Esophagus (tissue), 2 donors: ENCODE measurements around the gene GPRASP2. TPM values are rescaled to one million over a fixed set of nuclear protein-coding genes. Genes with fewer than 3 reads are reported as not detected.
A peak's percentile ranks its signal among the peaks of the same experiment; 100 is the strongest.

ENCODE experiments used
- H3K27ac ChIP-seq, 2 donors: one replicate each; pipeline ENCODE4 v1.5.1; 2013; ENCODE audit warnings: low read depth in 2 of 2, mild to moderate bottlenecking in 2 of 2, inconsistent platforms in 1 of 2, low read length in 1 of 2, moderate library complexity in 1 of 2
- H3K27me3 ChIP-seq, 2 donors: one replicate each; pipeline ENCODE4 v1.6.1; 2013; ENCODE audit warnings: low read length in 2 of 2, control low read depth in 1 of 2, mild to moderate bottlenecking in 1 of 2; ENCODE audit not compliant: insufficient read depth in 2 of 2, control insufficient read depth in 1 of 2
- H3K36me3 ChIP-seq, 2 donors: one replicate each; pipeline ENCODE4 v1.6.1; 2013; ENCODE audit warnings: low read length in 1 of 2; ENCODE audit not compliant: control insufficient read depth in 2 of 2, insufficient read depth in 2 of 2
- H3K4me1 ChIP-seq, 2 donors: one replicate each; pipeline ENCODE4 v1.6.1; 2013; ENCODE audit warnings: low read length in 1 of 2; ENCODE audit not compliant: control insufficient read depth in 2 of 2, insufficient read depth in 2 of 2
- H3K4me3 ChIP-seq, 2 donors: one replicate each; pipeline ENCODE4 v1.5.1; 2013; ENCODE audit warnings: low read length in 2 of 2, mild to moderate bottlenecking in 2 of 2, low read depth in 1 of 2, moderate library complexity in 1 of 2
- H3K9me3 ChIP-seq, 2 donors: one replicate each; pipeline ENCODE4 v1.6.1; 2013; ENCODE audit warnings: mild to moderate bottlenecking in 2 of 2, low read depth in 1 of 2, low read length in 1 of 2, moderate library complexity in 1 of 2; ENCODE audit not compliant: control insufficient read depth in 2 of 2, insufficient read depth in 1 of 2
- WGBS, 2 donors: extraction: QIAGEN DNeasy Blood & Tissue Kit; methylation state at CpG; one replicate each; pipeline ENCODE4 v1.1.7; 2013; 5-methylcytosine and 5-hydroxymethylcytosine counted together
- polyA plus RNA-seq, 2 donors: library from polyadenylated mRNA; stranded (reverse); fragments of 200-250 nt; gene quantifications; one replicate each; pipeline ENCODE4 v1.2.3, GENCODE V29; 2013
- donor health status: healthy with polysubstance abuse.
- donor health status: Bipolar disorder and iron deficiency.

The GPRASP2 gene
- polyA plus RNA-seq, 2 donors, result 1.5 to 3.0 TPM

DNA sequence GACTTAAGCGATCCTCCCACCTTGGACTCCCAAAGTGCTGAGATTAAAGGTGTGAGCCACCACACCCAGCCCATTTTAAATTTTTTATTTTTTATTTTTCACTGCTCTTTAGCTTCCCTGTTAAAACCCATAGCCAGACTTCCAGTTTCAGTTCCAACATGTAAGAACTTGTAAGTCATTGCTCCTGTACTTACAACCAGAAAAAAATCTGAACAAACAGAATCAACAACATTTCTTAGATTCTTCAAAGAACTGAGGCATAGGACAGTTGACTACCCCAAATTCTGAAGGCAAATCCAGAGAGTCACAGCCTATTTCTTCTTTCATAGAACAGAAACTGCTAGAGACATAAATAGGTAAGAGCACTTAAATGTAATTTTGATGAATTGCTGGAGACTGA is 16.4 kb downstream of the GPRASP2 start:
- WGBS, 2 donors, result 91 to 93% methylated on average over 1 of the region's 1 CpG
- Histone ChIP-seq H3K9me3 (no peaks in the 10 kb centered on the region), H3K27ac (no peak overlapping the region), H3K36me3 (no peaks in the 10 kb centered on the region), H3K4me1 (no peaks in the 10 kb centered on the region), H3K27me3 (no peaks in the 10 kb centered on the region), H3K4me3 (no peak overlapping the region)

DNA sequence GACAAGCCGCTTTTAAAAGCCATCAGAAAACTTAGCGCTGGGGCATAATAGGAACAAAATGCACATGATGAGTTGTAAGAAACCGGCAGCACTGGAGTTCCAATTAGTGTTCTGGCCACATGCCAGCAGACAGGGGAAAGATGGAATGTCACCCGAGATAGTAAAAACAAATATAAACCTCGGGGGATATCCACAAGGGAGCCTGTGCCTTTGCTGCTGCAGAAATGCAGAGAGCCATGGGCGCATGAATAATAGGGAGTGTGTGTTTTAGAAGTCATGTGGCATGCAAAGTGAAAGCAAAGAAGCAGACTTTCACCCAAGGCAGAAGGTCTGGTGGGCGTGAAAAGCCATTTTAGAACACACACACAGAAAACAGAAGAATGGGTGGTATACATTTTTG is 27.4 kb downstream of the GPRASP2 start:
- Histone ChIP-seq H3K4me1 (no peaks in the 10 kb centered on the region), H3K27me3 (no peaks in the 10 kb centered on the region), H3K27ac (no peak overlapping the region), H3K36me3 (no peaks in the 10 kb centered on the region), H3K9me3 (no peaks in the 10 kb centered on the region), H3K4me3 (no peak overlapping the region)
- 69 to 74% methylated on average over 7 of the region's 7 CpGs for WGBS, 2 donors

DNA sequence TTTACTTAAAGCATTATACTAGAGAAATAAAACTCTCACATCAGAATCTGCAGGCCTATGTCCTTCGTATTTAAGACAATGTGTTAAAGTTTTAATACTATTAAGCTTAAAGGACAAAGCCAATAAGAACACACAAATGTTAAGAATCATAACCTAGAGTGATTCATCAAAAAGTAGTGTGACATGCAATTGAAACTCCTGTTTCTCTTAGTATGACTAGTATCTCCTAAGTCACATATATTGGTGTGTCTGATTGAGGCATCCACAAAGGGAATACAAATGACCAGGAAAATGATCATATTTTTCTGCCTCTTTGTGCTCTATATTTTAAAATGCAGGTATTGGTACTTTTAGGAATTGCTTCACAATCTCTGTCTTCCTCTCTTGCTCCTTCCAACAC is 32.1 kb downstream of the GPRASP2 start:
- no peaks in the 10 kb centered on the region for H3K27me3 ChIP-seq
- 76 to 85% methylated on average over 1 of the region's 1 CpG for WGBS, 2 donors
- H3K4me3 ChIP-seq, result no peak overlapping the region
- no peaks in the 10 kb centered on the region for H3K9me3 ChIP-seq
- H3K36me3 ChIP-seq, result no peaks in the 10 kb centered on the region
- peaks cover 0 to 3% of the 10 kb centered on the region in 2 donors for H3K4me1 ChIP-seq
- no peak overlapping the region for H3K27ac ChIP-seq

DNA sequence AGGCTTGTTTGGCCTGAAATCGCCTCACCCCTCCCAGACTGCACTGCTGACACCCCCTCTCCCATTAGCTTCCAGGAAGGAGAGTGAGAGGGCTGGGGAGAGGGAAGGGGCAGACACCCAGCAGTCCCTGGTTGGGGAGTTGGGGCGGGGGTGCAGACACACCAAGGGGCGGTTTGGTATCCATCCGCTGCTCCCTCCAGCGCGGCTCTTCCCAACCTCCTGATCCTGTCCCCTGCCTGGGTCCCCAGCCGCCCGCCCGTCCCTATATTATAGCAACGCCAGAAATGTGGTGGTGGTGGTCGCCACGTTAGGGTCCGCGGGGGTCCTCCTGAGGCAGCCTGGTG is 33.2 kb downstream of the GPRASP2 start:
- H3K27ac ChIP-seq, result no peak overlapping the region
- no peaks in the 10 kb centered on the region for H3K27me3 ChIP-seq
- H3K4me3 ChIP-seq, result peak overlapping the region in 1 of 2 donors; percentile 54
- H3K36me3 ChIP-seq, result no peaks in the 10 kb centered on the region
- H3K9me3 ChIP-seq, result no peaks in the 10 kb centered on the region
- H3K4me1 ChIP-seq, result peaks cover 0 to 3% of the 10 kb centered on the region in 2 donors
- 33 to 47% methylated on average over 14 of the region's 14 CpGs for WGBS, 2 donors

DNA sequence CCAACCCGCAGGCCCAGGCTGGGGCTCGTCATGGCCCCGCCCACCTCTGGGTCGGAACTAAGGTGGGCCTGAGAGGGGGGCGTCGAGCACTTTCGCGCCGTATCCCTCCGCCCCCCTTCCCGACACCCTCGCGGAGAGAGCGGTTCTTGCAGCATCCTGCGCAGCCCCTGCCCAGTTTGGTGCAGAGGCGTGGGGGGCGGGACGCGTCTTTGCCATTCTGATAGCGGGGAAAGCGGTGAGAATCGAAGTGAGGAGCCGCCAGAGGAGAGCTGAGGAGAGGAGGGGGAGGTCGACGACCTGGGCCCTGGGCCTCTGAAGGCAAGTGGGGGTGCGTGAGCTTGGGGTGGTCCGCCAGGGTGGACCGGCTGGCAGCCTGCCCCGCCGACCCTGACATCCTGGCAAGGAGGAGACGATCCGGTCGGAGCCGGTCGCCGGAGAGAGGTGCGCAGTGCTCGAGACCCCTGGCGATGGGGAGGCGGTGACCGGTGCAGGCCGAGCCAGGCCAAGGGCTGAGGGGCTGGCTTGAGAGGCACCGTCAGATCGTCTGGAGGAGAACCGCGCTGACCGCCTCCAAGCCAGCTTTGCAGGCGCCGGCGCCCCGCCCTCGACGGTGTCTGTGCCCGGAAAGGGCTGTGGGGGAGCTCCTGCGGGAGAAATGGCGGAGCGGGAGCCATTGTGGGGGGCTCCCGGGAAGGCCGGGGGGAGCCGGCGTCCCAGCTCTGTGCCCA is 33.8 kb downstream of the GPRASP2 start:
- WGBS, 2 donors, result 2 to 24% methylated on average over 57 to 61 of the region's 61 CpGs

DNA sequence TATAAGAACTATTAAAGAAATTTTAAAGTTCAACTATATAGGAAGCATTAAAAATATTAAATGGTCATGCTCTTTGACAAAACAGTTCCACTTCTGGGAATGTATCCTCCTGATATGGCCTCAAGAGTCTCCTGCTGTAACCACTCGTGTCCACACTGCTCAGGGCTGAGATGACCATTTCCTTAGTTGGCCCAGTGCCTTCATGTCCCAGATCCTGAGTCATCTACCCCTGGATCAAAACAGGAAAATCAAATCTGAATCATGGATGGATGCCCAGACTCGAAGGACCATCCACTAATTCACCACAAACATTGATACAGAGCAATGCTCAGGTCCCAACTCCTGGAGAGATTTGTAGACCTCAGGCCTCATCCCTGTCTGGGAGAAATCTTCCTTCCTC is 53.0 kb downstream of the GPRASP2 start:
- Histone ChIP-seq H3K27ac (no peak overlapping the region), H3K9me3 (no peaks in the 10 kb centered on the region)
- WGBS, 2 donors, result 36 to 51% methylated on average over 2 of the region's 2 CpGs

More for the DNA sequence above, 33.8 kb downstream of the GPRASP2 start:
- Histone ChIP-seq H3K4me3 (peak overlapping the region; percentile 39 to 54), H3K27me3 (no peaks in the 10 kb centered on the region), H3K9me3 (no peaks in the 10 kb centered on the region), H3K27ac (no peak overlapping the region), H3K36me3 (no peaks in the 10 kb centered on the region), H3K4me1 (peaks cover 0 to 3% of the 10 kb centered on the region in 2 donors)

DNA sequence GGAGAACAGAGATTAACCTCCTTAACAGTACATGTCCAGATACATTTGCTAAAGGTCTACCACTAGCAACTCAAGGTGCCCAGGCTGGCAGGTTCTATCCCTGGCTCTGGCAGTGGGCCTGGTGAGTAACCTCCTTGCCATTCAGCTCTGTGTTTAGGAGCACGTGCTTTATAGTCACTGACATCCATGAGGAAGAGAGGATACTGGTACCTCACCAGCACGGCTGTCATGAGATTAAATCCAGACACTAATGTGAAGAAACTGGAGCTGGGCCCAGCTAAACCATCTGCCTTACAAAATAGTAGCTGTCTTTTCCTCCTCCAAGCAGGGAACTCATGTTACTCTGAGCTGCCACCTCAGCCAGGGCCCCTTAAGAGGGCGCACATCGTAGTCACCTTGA is 53.6 kb downstream of the GPRASP2 start:
- H3K4me3 ChIP-seq, result no peak overlapping the region
- no peaks in the 10 kb centered on the region for H3K9me3 ChIP-seq
- H3K36me3 ChIP-seq, result no peaks in the 10 kb centered on the region
- peaks cover 0 to 4% of the 10 kb centered on the region in 2 donors for H3K27me3 ChIP-seq
- WGBS, 2 donors, result 54% methylated on average over 4 of the region's 4 CpGs
- no peak overlapping the region for H3K27ac ChIP-seq
- no peaks in the 10 kb centered on the region for H3K4me1 ChIP-seq

More for the DNA sequence above, 53.0 kb downstream of the GPRASP2 start:
- Histone ChIP-seq H3K4me3 (no peak overlapping the region), H3K4me1 (no peaks in the 10 kb centered on the region), H3K27me3 (peaks cover 0 to 4% of the 10 kb centered on the region in 2 donors), H3K36me3 (no peaks in the 10 kb centered on the region)

DNA sequence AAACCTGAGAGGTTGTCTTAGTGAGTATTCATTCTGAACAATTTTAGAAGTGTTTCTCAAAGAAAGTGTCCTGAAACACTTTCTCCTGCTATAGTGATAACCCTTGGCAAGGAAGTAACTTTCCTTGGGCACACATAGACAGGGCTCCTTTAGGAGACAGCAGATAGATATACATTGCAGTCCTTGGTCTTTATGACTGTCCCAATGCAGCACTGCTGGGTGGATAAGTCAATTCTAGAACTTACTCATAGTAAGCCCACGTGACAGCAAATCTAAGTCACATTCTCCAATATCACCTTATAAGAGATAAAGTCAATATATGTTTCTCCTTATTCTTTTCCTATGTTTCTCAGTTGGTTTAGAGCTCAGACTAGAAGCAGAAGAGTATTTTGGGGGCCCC is 55.0 kb downstream of the GPRASP2 start:
- WGBS, 2 donors, result 79 to 81% methylated on average over 1 of the region's 1 CpG
- no peaks in the 10 kb centered on the region for H3K36me3 ChIP-seq
- no peak overlapping the region for H3K27ac ChIP-seq

More for the DNA sequence above, 55.0 kb downstream of the GPRASP2 start:
- Histone ChIP-seq H3K4me3 (no peak overlapping the region), H3K9me3 (no peaks in the 10 kb centered on the region), H3K4me1 (no peaks in the 10 kb centered on the region), H3K27me3 (peaks cover 0 to 4% of the 10 kb centered on the region in 2 donors)
